OCI-LY3 (cell line): Measurements from ENCODE around the gene RAD17.

Experiments
- EZH2phosphoT487 ChIP-seq: fragments of 200-600 bp; shearing (Covaris generic); IDR thresholded peaks from 2 replicates; pipeline ENCODE4 v1.6.1; 2018; ENCODE audit warnings: antibody characterized with exemption, mixed run types, low read depth
- TF ChIP-seq, protein P1 (sequence below): fragments of 200-600, 300-600 bp; sonication (generic); IDR thresholded peaks from 2 replicates; pipeline ENCODE4 v1.5.1; 2014; ENCODE audit warnings: antibody characterized with exemption, low read length, low read depth

DNA sequence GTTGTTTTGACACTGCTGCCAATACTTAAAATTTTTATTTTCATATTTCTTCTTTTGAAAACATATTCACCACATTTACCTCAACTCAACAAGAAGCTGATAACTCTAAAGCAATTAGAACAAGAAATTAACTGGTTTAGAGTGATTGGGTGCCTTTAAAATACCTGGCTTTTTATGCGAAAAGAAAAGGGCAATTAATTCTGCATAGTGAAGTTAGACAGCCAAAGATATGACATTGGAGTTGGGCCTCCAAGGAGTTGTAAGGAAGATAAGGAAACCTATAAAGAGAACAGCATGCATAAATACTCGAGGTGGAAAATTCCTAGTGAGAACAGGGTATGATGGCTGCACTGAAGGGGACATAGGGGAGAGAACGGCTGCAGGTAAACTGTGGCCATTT is 9.9 kb upstream of the RAD17 start:
- TF ChIP-seq, protein P1, sequence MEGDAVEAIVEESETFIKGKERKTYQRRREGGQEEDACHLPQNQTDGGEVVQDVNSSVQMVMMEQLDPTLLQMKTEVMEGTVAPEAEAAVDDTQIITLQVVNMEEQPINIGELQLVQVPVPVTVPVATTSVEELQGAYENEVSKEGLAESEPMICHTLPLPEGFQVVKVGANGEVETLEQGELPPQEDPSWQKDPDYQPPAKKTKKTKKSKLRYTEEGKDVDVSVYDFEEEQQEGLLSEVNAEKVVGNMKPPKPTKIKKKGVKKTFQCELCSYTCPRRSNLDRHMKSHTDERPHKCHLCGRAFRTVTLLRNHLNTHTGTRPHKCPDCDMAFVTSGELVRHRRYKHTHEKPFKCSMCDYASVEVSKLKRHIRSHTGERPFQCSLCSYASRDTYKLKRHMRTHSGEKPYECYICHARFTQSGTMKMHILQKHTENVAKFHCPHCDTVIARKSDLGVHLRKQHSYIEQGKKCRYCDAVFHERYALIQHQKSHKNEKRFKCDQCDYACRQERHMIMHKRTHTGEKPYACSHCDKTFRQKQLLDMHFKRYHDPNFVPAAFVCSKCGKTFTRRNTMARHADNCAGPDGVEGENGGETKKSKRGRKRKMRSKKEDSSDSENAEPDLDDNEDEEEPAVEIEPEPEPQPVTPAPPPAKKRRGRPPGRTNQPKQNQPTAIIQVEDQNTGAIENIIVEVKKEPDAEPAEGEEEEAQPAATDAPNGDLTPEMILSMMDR, result no peak
- no peak for TF ChIP-seq EZH2phosphoT487
